Activated CD4-positive, alpha-beta T cell treated with anti-CD3 and anti-CD28 coated beads, Interleukin-10, Interleukin-2, amounts not matched to agents 100 ng/mL and 50 ng/mL, durations not matched to agents 16 hours and 8 hours (primary cell): ENCODE measurements around the gene OTUB2.

ENCODE experiments used
- DNase-seq: peaks from one replicate; pipeline ENCODE4 v3.0.0-alpha.2; 2020

The OTUB2 gene

GRCh38 chr14:94022532-94023411 lies 3.4 kb upstream of the OTUB2 start:
- no peak for DNase-seq

GRCh38 chr14:94024549-94024948 lies 1.6 kb upstream of the OTUB2 start:
- DNase-seq, result no peak

GRCh38 chr14:94025720-94026119 lies 420 bp upstream of the OTUB2 start:
- no peak for DNase-seq

- DNase-seq, result no peak
These were observed 839 bp downstream of the OTUB2 start for GRCh38 chr14:94026889-94027469.

- DNase-seq, result no peak
These were observed 1.7 kb downstream of the OTUB2 start for GRCh38 chr14:94027566-94028449.

GRCh38 chr14:94028450-94028826 lies 2.3 kb downstream of the OTUB2 start:
- peak; percentile 85 for DNase-seq

GRCh38 chr14:94029265-94029664 lies 3.1 kb downstream of the OTUB2 start:
- no peak for DNase-seq

- DNase-seq, result no peak
These were observed 3.6 kb downstream of the OTUB2 start for GRCh38 chr14:94029671-94030203.

- DNase-seq, result no peak
These were observed 4.4 kb downstream of the OTUB2 start for GRCh38 chr14:94030571-94030970.

- no peak for DNase-seq
These were observed 5.2 kb downstream of the OTUB2 start for GRCh38 chr14:94031161-94031882.

GRCh38 chr14:94031883-94032279 lies 5.7 kb downstream of the OTUB2 start:
- no peak for DNase-seq

- no peak for DNase-seq
These were observed 8.7 kb downstream of the OTUB2 start for GRCh38 chr14:94034886-94035285.

- DNase-seq, result peak; percentile 84
These were observed 10.4 kb downstream of the OTUB2 start for GRCh38 chr14:94036313-94037167.

GRCh38 chr14:94037954-94038353 lies 11.8 kb downstream of the OTUB2 start:
- DNase-seq, result no peak

GRCh38 chr14:94038510-94038909 lies 12.4 kb downstream of the OTUB2 start:
- DNase-seq, result no peak

GRCh38 chr14:94038921-94039629 lies 12.9 kb downstream of the OTUB2 start:
- DNase-seq, result no peak

- DNase-seq, result no peak
These were observed 14.1 kb downstream of the OTUB2 start for GRCh38 chr14:94040247-94040646.

GRCh38 chr14:94040796-94041195 lies 14.7 kb downstream of the OTUB2 start:
- no peak for DNase-seq

GRCh38 chr14:94041551-94042346 lies 15.6 kb downstream of the OTUB2 start:
- no peak for DNase-seq
